ENCODE data around the gene PFDN1. TPM values are rescaled to one million over a fixed set of nuclear protein-coding genes. Genes with fewer than 3 reads are reported as not detected.

Gene PFDN1
- total RNA-seq, 1 experiment from 2014 or later = 69.1 TPM

DNA sequence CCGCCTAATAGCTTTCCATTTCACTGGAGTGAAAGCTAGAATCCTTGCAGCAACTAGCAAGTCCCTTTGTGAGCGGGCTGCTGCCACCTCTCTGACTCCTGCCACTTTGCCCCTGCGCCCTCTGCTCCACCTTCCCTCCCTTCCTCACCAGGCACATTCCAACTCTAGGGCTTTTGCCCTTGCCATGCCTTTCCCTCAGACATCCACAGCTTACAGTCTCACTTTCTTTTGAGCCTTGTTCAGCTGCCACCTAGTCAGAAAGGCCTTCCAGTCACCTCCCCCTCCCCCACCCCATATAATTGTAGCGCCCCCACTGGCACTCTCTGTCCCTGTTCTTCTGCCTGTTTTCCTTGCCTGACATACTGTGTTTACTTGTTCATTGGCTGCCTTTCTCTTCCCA is 96.9 kb downstream of the PFDN1 start:
- Histone ChIP-seq H3K36me3 (ENCODE audit: low read depth) (no peaks in the 10 kb centered on the region; the same call in 1 of the 2 replicates), H3K27me3 (ENCODE audit: insufficient read depth, low read depth) (no peaks in the 10 kb centered on the region), H3K79me2 (ENCODE audit: low read depth) (no peaks in the 10 kb centered on the region), H3K4me3 (no peak overlapping the region), H3K4me2 (no peak overlapping the region), H3K9me3 (ENCODE audit: insufficient read depth, low read depth) (no peaks in the 10 kb centered on the region), H3K4me1 (replicated peaks; ENCODE audit: insufficient read depth) (no peaks in the 10 kb centered on the region), H2AFZ (no peak overlapping the region), H3F3A (ENCODE audit: insufficient read depth, low read depth) (no peaks in the 10 kb centered on the region), H3K9me2 (ENCODE audit: insufficient read depth) (no peaks in the 10 kb centered on the region), H3K27ac (no peak overlapping the region), H4K20me1 (ENCODE audit: insufficient read depth) (no peaks in the 10 kb centered on the region)
- no peak for DNase-seq
- ChIA-PET POLR2A (ENCODE audit: unreplicated experiment) (no interaction called here), CTCF (no interaction called here)
- BruUV-seq (replicated peaks) = no TSS peak
- intact Hi-C loops (cut with micrococcal nuclease; ENCODE audit: unreplicated experiment) = no loop called here
- TF ChIP-seq CTCF (conservative IDR thresholded peaks at IDR 0.05) (no peak), EZH2 (IDR thresholded peaks at IDR 0.05; ENCODE audit: low read depth) (no peak)

GRCh38 chr5:140205216-140205615 is 97.7 kb downstream of the PFDN1 start:
- DNase-seq = no peak
- H4K20me1 ChIP-seq (ENCODE audit: insufficient read depth) = no peaks in the 10 kb centered on the region
- no TSS peak for BruUV-seq (replicated peaks)
- H3K27ac ChIP-seq = no peak overlapping the region
- no peaks in the 10 kb centered on the region for H3K79me2 ChIP-seq (ENCODE audit: low read depth)
- ChIA-PET POLR2A (ENCODE audit: unreplicated experiment) (no interaction called here), CTCF (no interaction called here)
- H3K27me3 ChIP-seq (ENCODE audit: insufficient read depth, low read depth) = no peaks in the 10 kb centered on the region
- no peaks in the 10 kb centered on the region for H3K9me2 ChIP-seq (ENCODE audit: insufficient read depth)
- H2AFZ ChIP-seq = no peak overlapping the region
- TF ChIP-seq EZH2 (IDR thresholded peaks at IDR 0.05; ENCODE audit: low read depth) (no peak), CTCF (conservative IDR thresholded peaks at IDR 0.05) (no peak)
- no peaks in the 10 kb centered on the region for H3K9me3 ChIP-seq (ENCODE audit: insufficient read depth, low read depth)
- H3K4me2 ChIP-seq = no peak overlapping the region
- intact Hi-C loops (cut with micrococcal nuclease; ENCODE audit: unreplicated experiment) = no loop called here
- H3K36me3 ChIP-seq (ENCODE audit: low read depth) = no peaks in the 10 kb centered on the region; the same call in 1 of the 2 replicates
- no peak overlapping the region for H3K4me3 ChIP-seq
- H3F3A ChIP-seq (ENCODE audit: insufficient read depth, low read depth) = no peaks in the 10 kb centered on the region
- no peaks in the 10 kb centered on the region for H3K4me1 ChIP-seq (replicated peaks; ENCODE audit: insufficient read depth)

- no peak overlapping the region for H3K27ac ChIP-seq
- no peaks in the 10 kb centered on the region for H3F3A ChIP-seq (ENCODE audit: insufficient read depth, low read depth)
- no peaks in the 10 kb centered on the region for H3K4me1 ChIP-seq (replicated peaks; ENCODE audit: insufficient read depth)
- no peaks in the 10 kb centered on the region for H3K9me2 ChIP-seq (ENCODE audit: insufficient read depth)
- ChIA-PET POLR2A (ENCODE audit: unreplicated experiment) (no interaction called here), CTCF (no interaction called here)
- no peaks in the 10 kb centered on the region for H3K9me3 ChIP-seq (ENCODE audit: insufficient read depth, low read depth)
- no peak overlapping the region for H3K4me2 ChIP-seq
- no peaks in the 10 kb centered on the region for H3K79me2 ChIP-seq (ENCODE audit: low read depth)
- no peaks in the 10 kb centered on the region; the same call in 1 of the 2 replicates for H3K36me3 ChIP-seq (ENCODE audit: low read depth)
- no peak for TF ChIP-seq EZH2 (IDR thresholded peaks at IDR 0.05; ENCODE audit: low read depth)
- TF ChIP-seq CTCF (conservative IDR thresholded peaks at IDR 0.05) = no peak
- H3K27me3 ChIP-seq (ENCODE audit: insufficient read depth, low read depth) = no peaks in the 10 kb centered on the region
- intact Hi-C loops (cut with micrococcal nuclease; ENCODE audit: unreplicated experiment) = no loop called here
- H3K4me3 ChIP-seq = no peak overlapping the region
- no peaks in the 10 kb centered on the region for H4K20me1 ChIP-seq (ENCODE audit: insufficient read depth)
- BruUV-seq (replicated peaks) = no TSS peak
- DNase-seq = no peak
- no peak overlapping the region for H2AFZ ChIP-seq
These were observed 100.3 kb downstream of the PFDN1 start for GRCh38 chr5:140202610-140203009.
